HAP-1 (cell line): Measurements from ENCODE around the gene ERBB2.
A peak's percentile ranks its signal among the peaks of the same experiment; 100 is the strongest.
"Not testable (repeated sequence)": the region's sequence is repeated elsewhere in the genome, so short reads cannot be mapped to it uniquely, and the experiment has no call there.

Source experiments
- DNase-seq, 2 experiments: peaks; one replicate each; pipeline ENCODE4 v3.0.0-alpha.2; 2016 to 2020; ENCODE audit warnings: low spot score in 2 of 2
- H3K27me3 ChIP-seq: fragments of 250-450 bp; sonication (Bioruptor Pico); 2 replicates; pipeline ENCODE4 v1.5.1; 2020; ENCODE audit warnings: low read depth, mild to moderate bottlenecking, moderate library complexity
- H3K36me3 ChIP-seq: fragments of 250-450 bp; sonication (Bioruptor Pico); replicated peaks from 2 replicates; pipeline ENCODE4 v1.5.1; 2020; ENCODE audit warnings: mild to moderate bottlenecking
- H3K4me1 ChIP-seq: fragments of 250-450 bp; sonication (Bioruptor Pico); 2 replicates; pipeline ENCODE4 v1.5.1; 2020; ENCODE audit warnings: mild to moderate bottlenecking
- H3K4me3 ChIP-seq: fragments of 250-450 bp; sonication (Bioruptor Pico); 2 replicates; pipeline ENCODE4 v1.5.1; 2020; ENCODE audit warnings: mild to moderate bottlenecking, moderate library complexity
- H3K9me3 ChIP-seq: fragments of 250-450 bp; sonication (Bioruptor Pico); 2 replicates; pipeline ENCODE4 v1.5.1; 2020; ENCODE audit warnings: mild to moderate bottlenecking, moderate library complexity
- in situ Hi-C: fragments of 300-500 bp; cut with MboI; formaldehyde crosslinking; loops from 3 replicates; pipeline ENCODE4 v1.14.3; 2020; ENCODE audit warnings: low sequenced_read_pairs, inconsistent platforms, mixed read lengths

The ERBB2 gene

GRCh38 chr17:39725923-39726322, 26.1 kb downstream of the ERBB2 start:
- DNase-seq, H3K4me1 ChIP-seq, H3K9me3 ChIP-seq, H3K27me3 ChIP-seq, in situ Hi-C loops, H3K4me3 ChIP-seq: not testable (repeated sequence)
- peaks cover 11% of the 10 kb centered on the region for H3K36me3 ChIP-seq

GRCh38 chr17:39726617-39727016, 26.8 kb downstream of the ERBB2 start:
- Histone ChIP-seq H3K36me3 (peaks cover 11% of the 10 kb centered on the region), H3K27me3 (no peaks in the 10 kb centered on the region), H3K4me3 (no peak overlapping the region), H3K4me1 (peaks cover 5% of the 10 kb centered on the region; the same call in 1 of the 2 replicates), H3K9me3 (no peaks in the 10 kb centered on the region)
- no peak for DNase-seq
- in situ Hi-C loops, result no loop called here

DNA sequence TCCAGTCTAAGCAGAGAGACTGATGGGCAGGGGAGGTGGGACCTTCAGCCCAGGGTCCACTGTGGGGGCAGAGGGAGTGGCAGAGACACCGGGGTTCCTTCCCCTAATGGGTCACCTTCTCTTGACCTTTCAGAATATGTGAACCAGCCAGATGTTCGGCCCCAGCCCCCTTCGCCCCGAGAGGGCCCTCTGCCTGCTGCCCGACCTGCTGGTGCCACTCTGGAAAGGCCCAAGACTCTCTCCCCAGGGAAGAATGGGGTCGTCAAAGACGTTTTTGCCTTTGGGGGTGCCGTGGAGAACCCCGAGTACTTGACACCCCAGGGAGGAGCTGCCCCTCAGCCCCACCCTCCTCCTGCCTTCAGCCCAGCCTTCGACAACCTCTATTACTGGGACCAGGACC, 27.7 kb downstream of the ERBB2 start:
- peaks cover 5% of the 10 kb centered on the region; the same call in 1 of the 2 replicates for H3K4me1 ChIP-seq
- in situ Hi-C loops, result no loop called here
- DNase-seq, result no peak
- H3K27me3 ChIP-seq, result no peaks in the 10 kb centered on the region
- H3K9me3 ChIP-seq, result no peaks in the 10 kb centered on the region
- peaks cover 11% of the 10 kb centered on the region for H3K36me3 ChIP-seq
- no peak overlapping the region for H3K4me3 ChIP-seq

DNA sequence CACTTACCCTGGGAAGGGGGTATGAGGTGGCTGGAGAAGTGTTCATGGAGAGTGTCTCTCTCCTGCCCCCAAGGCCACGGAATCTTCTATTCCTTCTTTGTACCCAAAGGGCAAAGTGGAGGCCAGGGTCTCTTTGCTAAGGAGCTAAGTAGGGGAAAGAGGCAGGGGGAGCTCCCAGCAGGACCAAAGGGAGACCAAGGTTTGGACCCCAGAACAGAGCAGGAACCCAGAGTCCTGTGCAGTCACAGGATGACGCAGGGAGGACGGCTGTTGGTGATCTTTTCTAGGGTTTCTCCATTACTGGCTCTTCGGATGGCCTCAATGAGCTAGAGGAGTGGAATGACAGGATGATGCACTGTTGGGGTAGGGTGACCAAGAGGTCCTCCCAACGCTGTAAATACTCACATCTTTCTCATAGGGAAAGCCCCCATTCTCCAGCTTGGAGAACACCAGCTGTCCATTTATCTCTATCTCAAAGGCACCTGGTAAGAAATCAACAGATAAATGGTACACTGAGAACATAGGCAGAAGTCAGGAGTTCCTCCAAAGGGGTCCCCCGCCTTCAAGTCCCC, 29.5 kb downstream of the ERBB2 start:
- peaks cover 5% of the 10 kb centered on the region; the same call in 1 of the 2 replicates for H3K4me1 ChIP-seq
- H3K9me3 ChIP-seq, result no peaks in the 10 kb centered on the region
- peak overlapping the region; percentile 82 for H3K4me3 ChIP-seq
- H3K36me3 ChIP-seq, result peaks cover 11% of the 10 kb centered on the region
- in situ Hi-C loops, result no loop called here
- DNase-seq, result no peak
- no peaks in the 10 kb centered on the region for H3K27me3 ChIP-seq

- H3K36me3 ChIP-seq, result peaks cover 11% of the 10 kb centered on the region
- peaks cover 5% of the 10 kb centered on the region; the same call in 1 of the 2 replicates for H3K4me1 ChIP-seq
- peak within 1 kb of the TSS; percentile 82 for H3K4me3 ChIP-seq
- no peaks in the 10 kb centered on the region for H3K27me3 ChIP-seq
- in situ Hi-C loops, result no loop called here
- no peaks in the 10 kb centered on the region for H3K9me3 ChIP-seq
- peak; percentile 71 to 94 for DNase-seq
These were observed 30.4 kb downstream of the ERBB2 start, which contains the start of gene MIEN1 for GRCh38 chr17:39730095-39730921. Gene MIEN1, minus strand, starts transcription at chr17:39730532. Its CDS starts 37 bp downstream, at chr17:39730495.

- DNase-seq, result no peak
- in situ Hi-C loops, result no loop called here
- Histone ChIP-seq H3K4me1 (peaks cover 5% of the 10 kb centered on the region; the same call in 1 of the 2 replicates), H3K9me3 (no peaks in the 10 kb centered on the region), H3K4me3 (no peak overlapping the region), H3K36me3 (peaks cover 11% of the 10 kb centered on the region), H3K27me3 (no peaks in the 10 kb centered on the region)
These were observed 32.7 kb downstream of the ERBB2 start for GRCh38 chr17:39732586-39732985.

DNA sequence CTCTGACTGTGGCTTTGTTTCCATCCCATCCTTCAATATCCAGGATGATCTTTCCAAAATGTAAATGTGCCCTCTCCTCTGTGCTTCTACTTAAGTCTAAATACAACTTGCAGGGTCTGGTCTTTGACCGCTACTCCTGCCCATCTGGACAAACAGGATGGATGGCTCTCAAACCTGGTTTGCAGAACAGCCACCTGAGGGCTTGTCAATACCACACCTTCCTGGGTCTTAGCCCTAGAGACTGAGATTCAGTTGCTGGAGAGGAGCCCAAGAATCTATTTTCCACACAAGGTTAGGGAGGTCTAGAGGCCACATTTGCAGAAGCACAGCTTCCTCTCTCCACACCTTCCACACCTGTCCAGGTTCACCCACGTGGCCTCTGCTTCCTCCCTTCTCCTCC, 36.0 kb downstream of the ERBB2 start:
- Histone ChIP-seq H3K27me3 (no peaks in the 10 kb centered on the region), H3K9me3 (no peaks in the 10 kb centered on the region), H3K4me1 (no peaks in the 10 kb centered on the region), H3K4me3 (no peak overlapping the region), H3K36me3 (no peaks in the 10 kb centered on the region)
- in situ Hi-C loops, result no loop called here
- DNase-seq, result no peak

- H3K27me3 ChIP-seq, result no peaks in the 10 kb centered on the region
- no peaks in the 10 kb centered on the region for H3K9me3 ChIP-seq
- no peak overlapping the region for H3K4me3 ChIP-seq
- in situ Hi-C loops, result no loop called here
- DNase-seq, result no peak
- no peaks in the 10 kb centered on the region for H3K36me3 ChIP-seq
- no peaks in the 10 kb centered on the region for H3K4me1 ChIP-seq
These were observed 36.7 kb downstream of the ERBB2 start for GRCh38 chr17:39736319-39737165.

- in situ Hi-C loops, result no loop called here
- Histone ChIP-seq H3K9me3 (no peaks in the 10 kb centered on the region), H3K4me1 (no peaks in the 10 kb centered on the region), H3K36me3 (no peaks in the 10 kb centered on the region), H3K4me3 (no peak overlapping the region), H3K27me3 (no peaks in the 10 kb centered on the region)
- no peak for DNase-seq
These were observed 37.4 kb downstream of the ERBB2 start for GRCh38 chr17:39737206-39737759.

DNA sequence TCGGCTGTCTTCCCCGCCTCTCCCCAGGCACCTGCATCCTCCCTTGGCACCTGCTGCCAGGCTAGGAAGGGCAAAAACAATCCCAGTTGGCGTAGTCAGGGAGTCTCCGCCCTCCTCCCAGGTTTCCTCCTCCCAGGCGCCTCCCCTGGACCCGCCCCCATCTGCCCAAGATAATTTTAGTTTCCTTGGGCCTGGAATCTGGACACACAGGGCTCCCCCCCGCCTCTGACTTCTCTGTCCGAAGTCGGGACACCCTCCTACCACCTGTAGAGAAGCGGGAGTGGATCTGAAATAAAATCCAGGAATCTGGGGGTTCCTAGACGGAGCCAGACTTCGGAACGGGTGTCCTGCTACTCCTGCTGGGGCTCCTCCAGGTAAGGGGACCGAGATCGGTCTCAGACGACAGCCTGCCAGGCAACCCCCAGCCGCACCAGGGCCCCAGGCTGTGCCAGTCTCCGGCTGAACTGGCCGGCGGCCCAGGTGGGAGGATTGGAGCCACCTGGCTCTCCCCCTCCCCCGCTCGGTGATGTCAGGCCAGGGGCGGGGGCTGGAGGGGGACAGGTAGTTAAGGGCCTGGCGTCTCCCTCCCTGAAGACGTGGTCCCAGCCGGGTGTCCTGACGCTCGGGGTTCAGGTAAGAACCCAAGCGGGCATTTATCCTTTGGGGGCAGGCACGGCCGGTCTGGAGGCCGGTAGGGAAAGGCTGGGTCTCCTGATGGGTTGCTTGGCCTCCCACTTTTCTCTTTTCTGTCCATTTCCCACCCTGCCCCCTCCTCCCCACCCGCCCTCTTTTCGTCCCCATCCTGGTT, 38.1 kb downstream of the ERBB2 start, which contains the start of gene GRB7:
GRB7 (plus strand) TSS at position 179 of the 808 bp plus-strand sequence. CDS start 4,364 bp downstream, outside the sequence.
- no peaks in the 10 kb centered on the region for H3K27me3 ChIP-seq
- no peaks in the 10 kb centered on the region for H3K36me3 ChIP-seq
- H3K9me3 ChIP-seq, result no peaks in the 10 kb centered on the region
- DNase-seq, result no peak
- no peaks in the 10 kb centered on the region for H3K4me1 ChIP-seq
- in situ Hi-C loops, result no loop called here
- H3K4me3 ChIP-seq, result no peak within 1 kb of the TSS

- H3K36me3 ChIP-seq, result no peaks in the 10 kb centered on the region
- H3K9me3 ChIP-seq, result no peaks in the 10 kb centered on the region
- no peak for DNase-seq
- no peaks in the 10 kb centered on the region for H3K4me1 ChIP-seq
- H3K4me3 ChIP-seq, result no peak overlapping the region
- no peaks in the 10 kb centered on the region for H3K27me3 ChIP-seq
- in situ Hi-C loops, result no loop called here
These were observed 38.7 kb downstream of the ERBB2 start for GRCh38 chr17:39738568-39738901.

DNA sequence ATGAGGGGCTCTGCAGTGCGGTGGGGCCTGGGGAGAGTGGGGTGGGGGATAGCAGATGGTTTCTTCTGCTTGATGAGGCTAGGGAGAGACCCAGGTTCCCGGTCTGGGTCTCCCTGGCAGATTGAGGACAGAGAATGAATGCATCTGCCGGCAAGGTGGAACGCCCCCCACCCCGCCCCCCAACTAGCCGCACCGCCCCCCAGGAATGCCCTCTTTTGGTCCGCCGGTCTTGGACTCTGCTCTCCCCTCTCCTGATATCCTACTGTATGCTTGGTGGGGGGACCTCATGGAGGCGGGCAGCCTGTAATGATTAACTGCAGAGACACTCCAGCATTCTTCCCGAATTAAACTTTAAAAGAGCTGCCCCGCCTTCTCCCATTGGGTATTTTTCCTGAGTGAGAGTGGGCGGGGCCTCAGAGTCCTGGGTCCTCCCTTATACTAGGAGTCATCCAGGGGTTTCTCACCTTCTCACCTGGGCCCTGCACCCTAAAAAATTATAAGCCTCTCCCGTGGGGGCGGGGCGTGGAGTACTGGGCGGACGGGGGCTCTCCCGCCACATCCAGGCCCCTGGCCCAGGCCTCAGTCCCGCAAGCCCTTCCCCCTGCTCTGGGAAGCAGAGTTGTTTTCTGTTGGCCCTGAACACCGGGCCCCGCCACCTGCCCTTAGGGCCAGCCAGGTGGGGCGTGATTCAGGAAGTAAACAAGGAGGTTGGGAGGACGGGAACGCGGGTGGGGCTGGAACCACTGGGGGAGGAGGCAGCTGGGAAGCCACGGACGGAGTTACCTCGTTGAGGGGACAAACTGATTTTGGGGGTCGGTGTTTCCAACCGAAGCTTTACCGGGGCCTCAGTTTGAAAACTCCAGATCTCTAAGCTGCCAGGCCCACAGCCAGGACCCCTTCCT, 39.4 kb downstream of the ERBB2 start:
- H3K27me3 ChIP-seq, result no peaks in the 10 kb centered on the region

More for the DNA sequence above, 39.4 kb downstream of the ERBB2 start:
- Histone ChIP-seq H3K36me3 (no peaks in the 10 kb centered on the region), H3K4me3 (no peak overlapping the region), H3K4me1 (no peaks in the 10 kb centered on the region), H3K9me3 (no peaks in the 10 kb centered on the region)
- in situ Hi-C loops, result no loop called here
- DNase-seq, result peak in 1 of 2 experiments; percentile 51
